ENCODE measurements around the gene STARD13. TPM values are rescaled to one million over a fixed set of nuclear protein-coding genes. Genes with fewer than 3 reads are reported as not detected.
A peak's percentile ranks its signal among the peaks of the same experiment; 100 is the strongest.

STARD13 gene
- total RNA-seq, 1 experiment from 2014 or later: 2.1 TPM

GRCh38 chr13:33197541-33197971, 88.0 kb downstream of the STARD13 start:
- Mint-ChIP-seq H3K4me1 (peaks cover 18 to 23% of the 10 kb centered on the region in 2 experiments), H3K27me3 (ENCODE audit: low read depth) (no peaks in the 10 kb centered on the region), H3K4me3 (no peak overlapping the region), H3K36me3 (ENCODE audit: insufficient read depth in 1 of 3, low read depth in 3 of 3) (no peaks in the 10 kb centered on the region), H3K9me3 (no peaks in the 10 kb centered on the region), H3K27ac (peak overlapping the region in 1 of 3 experiments; percentile 38; a peak in 1 of 7 replicates)
- no peak overlapping the region for H3K56ac ChIP-seq (ENCODE audit: insufficient read length, low read depth, low read length)
- peaks cover 2% of the 10 kb centered on the region for H4K20me1 ChIP-seq (ENCODE audit: control insufficient read depth, insufficient read depth, insufficient read length)
- no peak overlapping the region for H3K14ac ChIP-seq (ENCODE audit: insufficient read depth, low read length)
- no peak overlapping the region for H4K5ac ChIP-seq (ENCODE audit: insufficient read length, low read depth, low read length)
- H2BK15ac ChIP-seq (ENCODE audit: low read depth, low read length): no peak overlapping the region
- no peak overlapping the region for H3K4me2 ChIP-seq (ENCODE audit: insufficient read depth, insufficient read length, low read length)
- no CpG with 5 or more reads among the region's 13 CpGs for WGBS (ENCODE audit: extremely low coverage, insufficient read length, low lambda C conversion rate)
- H3K18ac ChIP-seq (ENCODE audit: insufficient read length, low read depth, low read length): no peak overlapping the region
- H2BK20ac ChIP-seq (ENCODE audit: low read depth, low read length, poor library complexity, severe bottlenecking): no peak overlapping the region
- no peak overlapping the region for H3T11ph ChIP-seq (ENCODE audit: low read length)
- no peak overlapping the region for H3K4ac ChIP-seq (ENCODE audit: low read depth, low read length)
- 0 out of 2 replicates have a peak, but pooled peaks cover 4% of the 10 kb centered on the region for H3K4me1 ChIP-seq (ENCODE audit: insufficient read depth, low read length)
- no peaks in the 10 kb centered on the region for H3K79me2 ChIP-seq (ENCODE audit: insufficient read depth, low read length)
- no peak overlapping the region for H2BK5ac ChIP-seq (ENCODE audit: insufficient read length, low read length)
- H3K27ac ChIP-seq (ENCODE audit: insufficient read length, low read depth, low read length): no peak overlapping the region
- H3K27me3 ChIP-seq (ENCODE audit: insufficient read depth, low read length): no peaks in the 10 kb centered on the region
- H3K23ac ChIP-seq (ENCODE audit: insufficient read length, low read depth, low read length): no peak overlapping the region
- H2BK12ac ChIP-seq (ENCODE audit: insufficient read length, low read depth, low read length): no peak overlapping the region
- no peak overlapping the region for H4K8ac ChIP-seq (replicated peaks; ENCODE audit: insufficient read length, low read depth, low read length)
- no peaks in the 10 kb centered on the region for H3K9me3 ChIP-seq (ENCODE audit: control insufficient read depth, low read depth, low read length)
- H2AFZ ChIP-seq (ENCODE audit: low read length): no peak overlapping the region
- no peaks in the 10 kb centered on the region for H3K23me2 ChIP-seq (ENCODE audit: insufficient read length, low read depth, low read length, poor library complexity, severe bottlenecking)
- H2BK120ac ChIP-seq (ENCODE audit: low read depth, low read length, poor library complexity, severe bottlenecking): no peak overlapping the region
- no peak for TF ChIP-seq CTCF (conservative IDR thresholded peaks at IDR 0.05)
- H3K79me1 ChIP-seq (ENCODE audit: insufficient read depth, low read depth, low read length, poor library complexity, severe bottlenecking): no peaks in the 10 kb centered on the region
- no peak for DNase-seq
- H4K91ac ChIP-seq (ENCODE audit: insufficient read length, low read depth, low read length): no peak overlapping the region
- no peak overlapping the region for H3K9ac ChIP-seq (ENCODE audit: extremely low read depth, insufficient read length, low read length)
- H2AK5ac ChIP-seq (ENCODE audit: insufficient read length, low read length): no peak overlapping the region

Measured in H9 (cell line).